KMS-11 (cell line): Measurements from ENCODE around the gene TGM3.

ENCODE experiments used
- H2AFZ ChIP-seq: fragments of 200-600 bp; sonication (generic); 2 replicates; pipeline ENCODE4 v1.6.1; 2016; ENCODE audit warnings: antibody characterized with exemption, mixed run types, low read depth
- H3K27ac ChIP-seq: fragments of 200-600 bp; sonication (generic); 2 replicates; pipeline ENCODE4 v1.6.1; 2016; ENCODE audit warnings: mild to moderate bottlenecking, mixed run types
- H3K27me3 ChIP-seq: fragments of 200-600 bp; sonication (generic); 2 replicates; pipeline ENCODE4 v1.6.1; 2017; ENCODE audit warnings: mild to moderate bottlenecking, low read depth, mixed run types, moderate library complexity; ENCODE audit not compliant: insufficient read depth
- H3K36me3 ChIP-seq: fragments of 200-600 bp; sonication (generic); 2 replicates; pipeline ENCODE4 v1.6.1; 2017; ENCODE audit warnings: mild to moderate bottlenecking, mixed run types; ENCODE audit not compliant: insufficient read depth
- H3K4me1 ChIP-seq: fragments of 200-600 bp; sonication (generic); 2 replicates; pipeline ENCODE4 v1.6.1; 2016; ENCODE audit warnings: mild to moderate bottlenecking, low read depth, mixed run types; ENCODE audit not compliant: poor library complexity, severe bottlenecking
- H3K4me2 ChIP-seq: fragments of 200-600 bp; sonication (generic); 2 replicates; pipeline ENCODE4 v1.7.0; 2016; ENCODE audit warnings: mild to moderate bottlenecking, mixed run types
- H3K4me3 ChIP-seq: fragments of 200-600 bp; sonication (generic); IDR thresholded peaks from 2 replicates; pipeline ENCODE4 v1.6.1; 2017; ENCODE audit warnings: low read depth, low read length, mixed read lengths; ENCODE audit not compliant: insufficient read depth
- H3K79me2 ChIP-seq: fragments of 200-600 bp; sonication (generic); 2 replicates; pipeline ENCODE4 v1.6.1; 2016; ENCODE audit warnings: low read depth, mixed run types; ENCODE audit not compliant: insufficient read depth
- H3K9ac ChIP-seq: fragments of 200-600 bp; sonication (generic); 2 replicates; pipeline ENCODE4 v1.6.1; 2016; ENCODE audit warnings: mild to moderate bottlenecking, mixed run types
- H4K20me1 ChIP-seq: fragments of 200-600 bp; sonication (generic); 2 replicates; pipeline ENCODE4 v1.6.1; 2016; ENCODE audit warnings: mild to moderate bottlenecking, mixed run types; ENCODE audit not compliant: insufficient read depth
- CTCF ChIP-seq: fragments of 200-600 bp; sonication (generic); conservative IDR thresholded peaks from 2 replicates; pipeline ENCODE4 v1.6.1; 2017; ENCODE audit warnings: low read depth, mild to moderate bottlenecking, antibody characterized with exemption, low read length, moderate library complexity, mixed read lengths

Gene TGM3

GRCh38 chr20:2332711-2333110, 36.9 kb downstream of the TGM3 start:
- Histone ChIP-seq H3K36me3 (no peaks in the 10 kb centered on the region), H3K4me1 (no peaks in the 10 kb centered on the region), H3K79me2 (no peaks in the 10 kb centered on the region), H3K4me3 (no peak overlapping the region), H4K20me1 (no peaks in the 10 kb centered on the region), H3K27ac (no peak overlapping the region), H3K27me3 (no peaks in the 10 kb centered on the region), H3K9ac (no peak overlapping the region), H2AFZ (no peak overlapping the region), H3K4me2 (no peak overlapping the region)
- TF ChIP-seq CTCF, result no peak

GRCh38 chr20:2333821-2334220, 38.0 kb downstream of the TGM3 start:
- no peaks in the 10 kb centered on the region for H3K4me1 ChIP-seq
- no peaks in the 10 kb centered on the region for H4K20me1 ChIP-seq
- no peak overlapping the region for H3K4me3 ChIP-seq
- no peak overlapping the region for H2AFZ ChIP-seq
- no peak overlapping the region for H3K4me2 ChIP-seq
- H3K27me3 ChIP-seq, result no peaks in the 10 kb centered on the region
- no peak overlapping the region for H3K27ac ChIP-seq
- H3K9ac ChIP-seq, result no peak overlapping the region
- H3K36me3 ChIP-seq, result no peaks in the 10 kb centered on the region
- no peaks in the 10 kb centered on the region for H3K79me2 ChIP-seq
- no peak for TF ChIP-seq CTCF

- H2AFZ ChIP-seq, result no peak overlapping the region
- no peaks in the 10 kb centered on the region for H3K79me2 ChIP-seq
- no peak overlapping the region for H3K4me2 ChIP-seq
- no peak overlapping the region for H3K4me3 ChIP-seq
- H3K27ac ChIP-seq, result no peak overlapping the region
- no peaks in the 10 kb centered on the region for H3K27me3 ChIP-seq
- no peaks in the 10 kb centered on the region for H3K36me3 ChIP-seq
- H3K9ac ChIP-seq, result no peak overlapping the region
- H4K20me1 ChIP-seq, result no peaks in the 10 kb centered on the region
- no peaks in the 10 kb centered on the region for H3K4me1 ChIP-seq
- TF ChIP-seq CTCF, result no peak
Observed at GRCh38 chr20:2335096-2335870, 39.5 kb downstream of the TGM3 start.

GRCh38 chr20:2336471-2336870, 40.7 kb downstream of the TGM3 start:
- H4K20me1 ChIP-seq, result no peaks in the 10 kb centered on the region
- no peak for TF ChIP-seq CTCF
- no peak overlapping the region for H3K27ac ChIP-seq
- no peaks in the 10 kb centered on the region for H3K36me3 ChIP-seq
- H3K4me1 ChIP-seq, result no peaks in the 10 kb centered on the region
- no peaks in the 10 kb centered on the region for H3K79me2 ChIP-seq
- H2AFZ ChIP-seq, result no peak overlapping the region
- no peak overlapping the region for H3K9ac ChIP-seq
- no peaks in the 10 kb centered on the region for H3K27me3 ChIP-seq
- H3K4me2 ChIP-seq, result no peak overlapping the region
- no peak overlapping the region for H3K4me3 ChIP-seq
